IMR-90 (cell line): Measurements from ENCODE around the gene ZNF813. TPM values are rescaled to one million over a fixed set of nuclear protein-coding genes. Genes with fewer than 3 reads are reported as not detected.
"Not testable (repeated sequence)": the region's sequence is repeated elsewhere in the genome, so short reads cannot be mapped to it uniquely, and the experiment has no call there.

Source experiments
- ATAC-seq: fragments of 200-7000 bp; cut with Tn5 transposase; 2 replicates; pipeline ENCODE4 v1.9.1; 2020; ENCODE audit warnings: low read depth, mild to moderate bottlenecking, moderate library complexity
- BruUV-seq: library from RNA; stranded (reverse); fragments of 400-500 nt; replicated peaks from 2 replicates; lab custom pipeline; 2021; lab: Mats Ljungman, UMichigan
- CTCF ChIA-PET: fragments of 300-600 bp; formaldehyde crosslinking; extraction: SDS; loops from one replicate; lab custom pipeline; 2021; ENCODE audit warnings: antibody characterized with exemption; lab: Yijun Ruan, JAX
- POLR2A ChIA-PET: fragments of 300-600 bp; sonication (Branson Sonifier 250); formaldehyde crosslinking; loops from one replicate; lab custom pipeline; 2022; ENCODE audit warnings: antibody characterized with exemption; ENCODE audit not compliant: unreplicated experiment; lab: Charles Lee
- DNase-seq: peaks from one replicate; pipeline ENCODE4 v3.0.0; 2013
- H2AFZ ChIP-seq: replicated peaks from 2 replicates; pipeline ENCODE3; 2013; ENCODE audit warnings: low read length, mild to moderate bottlenecking; ENCODE audit not compliant: poor library complexity
- H2AK5ac ChIP-seq: 2 replicates; pipeline ENCODE4 v1.6.1; 2013; ENCODE audit warnings: low read depth, low read length, inconsistent platforms
- H2AK9ac ChIP-seq: replicated peaks from 2 replicates; pipeline ENCODE3; 2013; ENCODE audit warnings: mild to moderate bottlenecking, low read depth, low read length, moderate library complexity; ENCODE audit not compliant: poor library complexity
- H2BK120ac ChIP-seq: 2 replicates; pipeline ENCODE4 v1.6.1; 2013; ENCODE audit warnings: low read depth, low read length, inconsistent platforms
- H2BK15ac ChIP-seq: 3 replicates; pipeline ENCODE4 v1.6.1; 2013; ENCODE audit warnings: low read depth, low read length, inconsistent platforms
- H2BK20ac ChIP-seq: 2 replicates; pipeline ENCODE4 v1.6.1; 2013; ENCODE audit warnings: low read depth, mild to moderate bottlenecking, inconsistent platforms, low read length, moderate library complexity
- H2BK5ac ChIP-seq: 2 replicates; pipeline ENCODE4 v1.6.1; 2013; ENCODE audit warnings: mild to moderate bottlenecking, low read depth, low read length, inconsistent platforms; ENCODE audit not compliant: poor library complexity, severe bottlenecking
- H3K14ac ChIP-seq: replicated peaks from 2 replicates; pipeline ENCODE4 v1.6.1; 2013; ENCODE audit warnings: low read depth, low read length, inconsistent platforms
- H3K18ac ChIP-seq: 2 replicates; pipeline ENCODE4 v1.6.1; 2013; ENCODE audit warnings: low read depth, low read length, control low read depth
- H3K23ac ChIP-seq: 2 replicates; pipeline ENCODE4 v1.6.1; 2013; ENCODE audit warnings: low read depth, low read length, inconsistent platforms
- H3K27ac ChIP-seq: 2 replicates; pipeline ENCODE4 v1.5.1; 2013; ENCODE audit warnings: mild to moderate bottlenecking, control low read depth, low read length; ENCODE audit not compliant: insufficient read depth
- H3K27me3 ChIP-seq: 2 replicates; pipeline ENCODE4 v1.6.1; 2013; ENCODE audit warnings: low read length; ENCODE audit not compliant: control insufficient read depth, insufficient read depth
- H3K36me3 ChIP-seq: 2 replicates; pipeline ENCODE4 v1.6.1; 2013; ENCODE audit warnings: low read length, mixed read lengths; ENCODE audit not compliant: control insufficient read depth, insufficient read depth
- H3K4ac ChIP-seq: 2 replicates; pipeline ENCODE4 v1.6.1; 2013; ENCODE audit warnings: low read depth, low read length, inconsistent platforms
- H3K4me1 ChIP-seq: 2 replicates; pipeline ENCODE4 v1.6.1; 2013; ENCODE audit warnings: low read length, mixed read lengths; ENCODE audit not compliant: control insufficient read depth, insufficient read depth
- H3K4me2 ChIP-seq: 2 replicates; pipeline ENCODE4 v1.6.1; 2013; ENCODE audit warnings: low read depth, mild to moderate bottlenecking, control low read depth, low read length, moderate library complexity
- H3K4me3 ChIP-seq: 2 replicates; pipeline ENCODE4 v1.5.1; 2013; ENCODE audit warnings: low read depth, mild to moderate bottlenecking, control low read depth, low read length, moderate library complexity; ENCODE audit not compliant: insufficient read depth
- H3K56ac ChIP-seq: 2 replicates; pipeline ENCODE4 v1.6.1; 2013; ENCODE audit warnings: low read length, inconsistent platforms; ENCODE audit not compliant: insufficient read depth; ENCODE audit errors: extremely low read depth
- H3K79me1 ChIP-seq, 2 experiments: 2 replicates each; pipeline ENCODE4 v1.6.1; 2013; ENCODE audit warnings: low read length in 2 of 2, inconsistent platforms in 1 of 2, low read depth in 1 of 2
- H3K9ac ChIP-seq: 2 replicates; pipeline ENCODE4 v1.6.1; 2013; ENCODE audit warnings: low read depth, low read length, control low read depth
- H3K9me1 ChIP-seq: 2 replicates; pipeline ENCODE4 v1.6.1; 2013; ENCODE audit warnings: low read length, inconsistent platforms; ENCODE audit not compliant: insufficient read depth
- H3K9me3 ChIP-seq: 2 replicates; pipeline ENCODE4 v1.6.1; 2013; ENCODE audit warnings: low read length; ENCODE audit not compliant: control insufficient read depth, insufficient read depth
- H4K20me1 ChIP-seq: 2 replicates; pipeline ENCODE4 v1.6.1; 2013; ENCODE audit warnings: low read length, inconsistent platforms; ENCODE audit not compliant: insufficient read depth
- H4K5ac ChIP-seq: 2 replicates; pipeline ENCODE4 v1.6.1; 2013; ENCODE audit warnings: mild to moderate bottlenecking, low read depth, low read length, control low read depth
- H4K8ac ChIP-seq, 2 experiments: 2 replicates each; pipeline ENCODE4 v1.6.1; 2013; ENCODE audit warnings: low read depth in 2 of 2, low read length in 2 of 2, control low read depth in 1 of 2, inconsistent platforms in 1 of 2
- H4K91ac ChIP-seq: 2 replicates; pipeline ENCODE4 v1.6.1; 2013; ENCODE audit warnings: low read depth, low read length, inconsistent platforms; ENCODE audit not compliant: insufficient read depth
- BHLHE40 ChIP-seq: fragments of 150-350 bp; IDR thresholded peaks from 2 replicates; pipeline ENCODE4 v1.6.1; 2016; ENCODE audit warnings: mild to moderate bottlenecking, low read depth, low read length
- CEBPB ChIP-seq: IDR thresholded peaks from 2 replicates; pipeline ENCODE4 v1.6.1; 2012; ENCODE audit warnings: low read depth, low read length, improper control_type of control experiment
- CHD1 ChIP-seq: IDR thresholded peaks from 2 replicates; pipeline ENCODE4 v1.6.1; 2012; ENCODE audit warnings: low read depth, low read length, improper control_type of control experiment
- MXI1 ChIP-seq: IDR thresholded peaks from 2 replicates; pipeline ENCODE4 v1.6.1; 2012; ENCODE audit warnings: low read depth, mild to moderate bottlenecking, low read length, moderate library complexity, borderline replicate concordance
- RAD21 ChIP-seq: IDR thresholded peaks from 2 replicates; pipeline ENCODE4 v1.6.1; 2012; ENCODE audit warnings: low read length, improper control_type of control experiment
- RFX5 ChIP-seq: IDR thresholded peaks from 2 replicates; pipeline ENCODE4 v1.8.0; 2012; ENCODE audit warnings: low read depth, mild to moderate bottlenecking, low read length, moderate library complexity
- SMC3 ChIP-seq: fragments of 150-350 bp; IDR thresholded peaks from 2 replicates; pipeline ENCODE4 v1.6.1; 2016; ENCODE audit warnings: low read depth, mild to moderate bottlenecking, antibody characterized with exemption, low read length, moderate library complexity
- WGBS, 2 experiments: methylation state at CpG; one replicate each; pipeline versions ENCODE4 v1.1.5 to v1.1.7; 2013; ENCODE audit warnings: missing lambda C conversion rate in 2 of 2; ENCODE audit not compliant: insufficient read length in 1 of 2; ENCODE audit errors: extremely low coverage in 2 of 2; 5-methylcytosine and 5-hydroxymethylcytosine counted together
- dilution Hi-C: fragments of 300-500 bp; cut with HindIII; formaldehyde crosslinking; loops from one replicate; pipeline ENCODE4 v1.14.3; 2018; ENCODE audit warnings: low sequenced_read_pairs; ENCODE audit not compliant: unreplicated experiment
- in situ Hi-C: fragments of 300-500 bp; cut with MboI; formaldehyde crosslinking; loops from 3 replicates; pipeline ENCODE4 v1.14.3; 2019; ENCODE audit warnings: low sequenced_read_pairs, inconsistent platforms, mixed read lengths
- intact Hi-C: fragments of 100-400 bp; cut with micrococcal nuclease; formaldehyde crosslinking; loops from 2 replicates; pipeline ENCODE4 v1.10.0; 2022
- polyA plus RNA-seq, 3 experiments: library from polyadenylated mRNA; depleted of rRNA; stranded (reverse); fragments of >200 nt; gene quantifications; 2 replicates each; pipeline ENCODE4 v1.2.3, GENCODE V29; 2012; ENCODE audit warnings: low replicate concordance in 1 of 3
- total RNA-seq: library from RNA; depleted of rRNA; stranded (reverse); fragments of >200 nt; gene quantifications from 2 replicates; pipeline ENCODE4 v1.2.3, GENCODE V29; 2012

ZNF813 gene
- total and polyA plus RNA-seq, 2 of the 4 experiments (the other 2 are of a cell fraction) = 0.82 to 3.4 TPM

DNA sequence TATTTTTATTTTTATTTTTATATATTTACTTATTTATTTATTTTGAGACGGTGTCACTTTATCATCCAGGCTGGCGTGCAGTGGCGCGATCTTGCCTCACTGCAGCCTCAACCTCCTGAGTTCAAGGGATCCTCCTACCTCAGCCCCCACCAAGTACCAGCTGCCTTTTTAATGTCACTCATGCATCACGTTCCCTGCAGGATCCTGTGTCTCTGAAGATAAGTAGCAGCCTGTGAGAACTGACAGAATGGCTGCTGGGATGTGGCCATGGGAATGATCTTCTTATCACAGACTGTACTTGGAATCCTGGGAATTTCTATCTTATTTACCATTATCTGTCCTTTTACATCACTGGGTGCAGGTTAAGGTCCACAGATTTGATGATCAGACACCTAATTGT, 45.0 kb upstream of the ZNF813 start:
- intact Hi-C loops (loop anchor here (10.0 kb wide), 1 partner anchor 228 kb away; the partner anchor contains the start of gene ZNF665), in situ Hi-C loops (no loop called here), dilution Hi-C loops (no loop called here)
- DNase-seq (no peak), ATAC-seq (no peak)
- Histone ChIP-seq H2AK9ac (no peak overlapping the region), H3K4me1 (no peaks in the 10 kb centered on the region), H4K5ac (no peak overlapping the region), H2AFZ (no peak overlapping the region), H3K14ac (no peak overlapping the region), H3K56ac (no peak overlapping the region), H3K4ac (no peak overlapping the region), H4K20me1 (no peaks in the 10 kb centered on the region), H3K4me2 (no peak overlapping the region), H3K9ac (no peak overlapping the region), H3K18ac (no peak overlapping the region), H3K36me3 (no peaks in the 10 kb centered on the region), H3K27ac (no peak overlapping the region), H2BK20ac (no peak overlapping the region), H2BK15ac (no peak overlapping the region), H3K79me1 (no peaks in the 10 kb centered on the region), H3K23ac (no peak overlapping the region), H3K9me1 (no peaks in the 10 kb centered on the region), H2AK5ac (no peak overlapping the region), H3K4me3 (no peak overlapping the region), H3K9me3 (no peaks in the 10 kb centered on the region), H2BK5ac (no peak overlapping the region), H4K91ac (no peak overlapping the region), H2BK120ac (no peak overlapping the region), H4K8ac (no peak overlapping the region), H3K27me3 (no peaks in the 10 kb centered on the region)
- WGBS, 2 experiments = no CpG with 5 or more reads among the region's 5 CpGs
- BruUV-seq = no TSS peak
- TF ChIP-seq RFX5 (no peak), RAD21 (no peak), CHD1 (no peak), CEBPB (no peak), MXI1 (no peak), SMC3 (no peak), BHLHE40 (no peak)
- POLR2A ChIA-PET = no interaction called here
- CTCF ChIA-PET = no interaction called here

DNA sequence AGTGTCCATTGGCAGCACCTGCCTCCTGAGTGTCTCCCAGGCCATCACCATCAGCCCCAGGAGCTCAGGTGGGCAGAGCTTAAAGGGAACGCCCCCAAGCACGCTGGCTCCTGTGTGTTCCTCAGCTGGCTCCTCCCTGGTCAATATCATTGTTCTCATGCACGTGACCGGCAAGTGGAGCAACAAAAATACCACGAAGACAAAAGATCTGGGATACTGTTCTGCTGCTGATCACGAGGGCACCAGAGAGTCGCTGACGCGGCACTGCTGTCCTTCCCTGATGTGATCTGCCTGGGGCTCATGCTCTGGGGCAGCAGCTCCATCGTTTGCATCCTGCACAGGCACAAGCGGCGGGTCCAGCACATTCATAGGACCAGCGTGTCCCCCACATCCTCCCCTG, 44.5 kb upstream of the ZNF813 start:
- H3K56ac ChIP-seq, H4K5ac ChIP-seq, H3K23ac ChIP-seq, H2AK9ac ChIP-seq, H3K4me2 ChIP-seq, H2BK15ac ChIP-seq, DNase-seq, H3K4ac ChIP-seq, POLR2A ChIA-PET, H3K4me1 ChIP-seq, H4K91ac ChIP-seq, H3K18ac ChIP-seq, H3K27me3 ChIP-seq, H3K36me3 ChIP-seq, H4K20me1 ChIP-seq, H2BK120ac ChIP-seq, H2AK5ac ChIP-seq, H3K79me1 ChIP-seq, H3K14ac ChIP-seq, H3K27ac ChIP-seq, CTCF ChIA-PET, dilution Hi-C loops, H3K4me3 ChIP-seq, BruUV-seq, H2BK5ac ChIP-seq, in situ Hi-C loops, H2BK20ac ChIP-seq, H4K8ac ChIP-seq, H3K9me3 ChIP-seq, H3K9ac ChIP-seq, H2AFZ ChIP-seq, H3K9me1 ChIP-seq: not testable (repeated sequence)
- intact Hi-C loops = loop anchor here (10.0 kb wide), 1 partner anchor 228 kb away; the partner anchor contains the start of gene ZNF665
- WGBS, 2 experiments = no CpG with 5 or more reads among the region's 13 CpGs
- peak; percentile 42 for ATAC-seq
